A549 (cell line): Measurements from ENCODE around the gene ZNF740. TPM values are rescaled to one million over a fixed set of nuclear protein-coding genes. Genes with fewer than 3 reads are reported as not detected.
A peak's percentile ranks its signal among the peaks of the same experiment; 100 is the strongest.

Experiments used
- ATAC-seq, 2 experiments: fragments of 200-7000 bp in 1 of 2; fragments of >200 bp in 1 of 2; cut with Nextera tagmentation in 1 of 2; cut with Tn5 transposase in 1 of 2; 3 replicates each; pipeline versions ENCODE4 v1.8.0 to v1.9.1; 2018 to 2020; ENCODE audit warnings: mild to moderate bottlenecking in 1 of 2, moderate library complexity in 1 of 2
- CTCF ChIA-PET: fragments of 300-600 bp; sonication (Branson Sonifier 250); formaldehyde crosslinking; extraction: SDS; loops from one replicate; lab custom pipeline; 2021; ENCODE audit warnings: antibody characterized with exemption, inconsistent platforms; lab: Yijun Ruan, JAX
- POLR2A ChIA-PET: fragments of 350-600 bp; formaldehyde crosslinking; extraction: SDS; loops from one replicate; lab custom pipeline; 2021; ENCODE audit warnings: antibody characterized with exemption, inconsistent platforms; lab: Yijun Ruan, JAX
- DNase-seq, 2 experiments: peaks; one replicate each; pipeline versions ENCODE4 v3.0.0 to v3.0.0-alpha.2; 2011 to 2016; ENCODE audit warnings: low read depth in 1 of 2, low spot score in 1 of 2
- FAIRE-seq: peaks from 2 replicates; lab custom pipeline; 2011; peaks lifted over from hg19 to GRCh38; lab: Jason Lieb, UNC
- H3K27ac ChIP-seq, 2 experiments: fragments of >200 bp; sonication (Bioruptor Twin); formaldehyde crosslinking; 3 replicates each; pipeline ENCODE4 v1.5.1; 2016 to 2017
- H3K4me1 ChIP-seq: fragments of >200 bp; sonication (Bioruptor Twin); formaldehyde crosslinking; 3 replicates; pipeline ENCODE4 v1.6.1; 2016
- H3K4me2 ChIP-seq: fragments of >200 bp; sonication (Bioruptor Twin); formaldehyde crosslinking; 3 replicates; pipeline ENCODE4 v1.6.1; 2016
- H3K4me3 ChIP-seq: fragments of >200 bp; sonication (Bioruptor Twin); formaldehyde crosslinking; 3 replicates; pipeline ENCODE4 v1.5.1; 2016
- H3K9me3 ChIP-seq: fragments of >200 bp; sonication (Bioruptor Twin); formaldehyde crosslinking; 3 replicates; pipeline ENCODE4 v1.6.1; 2016
- BHLHE40 ChIP-seq: IDR thresholded peaks from 2 replicates; pipeline ENCODE4 v1.6.1; 2012; ENCODE audit warnings: low read depth, low read length, inconsistent platforms
- CBX8 ChIP-seq: fragments of 200-600 bp; sonication (generic); IDR thresholded peaks from 2 replicates; pipeline ENCODE4 v1.6.1; 2016
- CEBPB ChIP-seq, 2 experiments: fragments of >200 bp in 1 of 2; sonication (Bioruptor Twin) in 1 of 2; formaldehyde crosslinking in 1 of 2; IDR thresholded peaks; 2 replicates each; pipeline ENCODE4 v1.6.1; 2012 to 2016
- EHF ChIP-seq: fragments of 250-450 bp; sonication (Bioruptor Pico); IDR thresholded peaks from 2 replicates; pipeline ENCODE4 v1.5.0; 2020; ENCODE audit warnings: mild to moderate bottlenecking
- FOXS1 ChIP-seq: fragments of 250-450 bp; sonication (Bioruptor Pico); IDR thresholded peaks from 2 replicates; pipeline ENCODE4 v1.5.0; 2020; ENCODE audit warnings: mild to moderate bottlenecking, moderate library complexity
- HDAC2 ChIP-seq: fragments of 200-600 bp; sonication (generic); IDR thresholded peaks from 2 replicates; pipeline ENCODE4 v1.6.1; 2016
- JUN ChIP-seq, 2 experiments: fragments of >200 bp; sonication (Bioruptor Twin); formaldehyde crosslinking; IDR thresholded peaks; 2 replicates in 1 of 2; 3 replicates in 1 of 2; pipeline ENCODE4 v1.6.1; 2016 to 2017
- KDM1A ChIP-seq: fragments of 200-600 bp; sonication (generic); IDR thresholded peaks from 2 replicates; pipeline ENCODE4 v1.6.1; 2016; ENCODE audit warnings: low read depth, mild to moderate bottlenecking
- KDM5A ChIP-seq: fragments of 200-600 bp; sonication (generic); IDR thresholded peaks from 2 replicates; pipeline ENCODE4 v1.6.1; 2016; ENCODE audit warnings: antibody characterized with exemption, mild to moderate bottlenecking
- NFE2L2 ChIP-seq: fragments of 150-350 bp; conservative IDR thresholded peaks from 2 replicates; pipeline ENCODE4 v1.6.1; 2014; ENCODE audit warnings: low read length
- PHF8 ChIP-seq: fragments of 200-600 bp; sonication (generic); IDR thresholded peaks from 2 replicates; pipeline ENCODE4 v1.6.1; 2016; ENCODE audit warnings: low read depth, mild to moderate bottlenecking, antibody characterized with exemption, moderate library complexity, borderline replicate concordance
- SREBF2 ChIP-seq: fragments of 450-650 bp; IDR thresholded peaks from 2 replicates; pipeline ENCODE4 v1.6.1; 2014; ENCODE audit warnings: mild to moderate bottlenecking, moderate library complexity
- TFCP2L1 ChIP-seq: fragments of 250-450 bp; sonication (Bioruptor Pico); IDR thresholded peaks from 2 replicates; pipeline ENCODE4 v1.5.0; 2021; ENCODE audit warnings: mild to moderate bottlenecking
- TP53 ChIP-seq: fragments of 250-450 bp; sonication (Bioruptor Pico); IDR thresholded peaks from 2 replicates; pipeline ENCODE4 v1.5.0; 2021; ENCODE audit warnings: mild to moderate bottlenecking, moderate library complexity
- ZC3H11A ChIP-seq: fragments of 450-650 bp; IDR thresholded peaks from 2 replicates; pipeline ENCODE4 v1.6.1; 2014; ENCODE audit warnings: antibody characterized with exemption, mild to moderate bottlenecking
- ZFP36 ChIP-seq: fragments of 450-650 bp; IDR thresholded peaks from 2 replicates; pipeline ENCODE4 v1.6.1; 2014; ENCODE audit warnings: borderline replicate concordance; ENCODE audit not compliant: partially characterized antibody
- WGBS: methylation state at CpG from one replicate; pipeline ENCODE4 v1.1.6; 2017; ENCODE audit errors: missing lambda C conversion rate; 5-methylcytosine and 5-hydroxymethylcytosine counted together
- polyA plus RNA-seq, 4 experiments: library from polyadenylated mRNA; depleted of rRNA in 3 of 4; stranded (reverse); fragments of >200 nt; fragmentation: RNase III in 1 of 4; extraction: RNeasy Plus Mini Kit Qiagen cat#74134 plus additional on column Dnase treatment in 1 of 4; gene quantifications; 2 replicates in 3 of 4; 3 replicates in 1 of 4; pipeline ENCODE4 v1.2.3, GENCODE V29; 2011 to 2017
- TF ChIP-seq, protein P1 (sequence below): fragments of >200 bp; sonication (Bioruptor Twin); formaldehyde crosslinking; IDR thresholded peaks from 3 replicates; pipeline ENCODE4 v1.5.1; 2016
- TF ChIP-seq, protein P2 (sequence below): fragments of 450-650 bp; IDR thresholded peaks from 2 replicates; pipeline ENCODE4 v1.6.1; 2014; ENCODE audit warnings: antibody characterized with exemption
- TF ChIP-seq, protein P3 (sequence below): IDR thresholded peaks from 2 replicates; pipeline ENCODE4 v1.6.1; 2012; ENCODE audit warnings: low read depth, borderline replicate concordance
- TF ChIP-seq, protein P4 (sequence below): IDR thresholded peaks from 2 replicates; pipeline ENCODE4 v1.6.1; 2012

ZNF740 gene
- polyA plus RNA-seq, 2 of the 4 experiments (the other 2 are of a cell fraction): 15.1 to 28.8 TPM

DNA sequence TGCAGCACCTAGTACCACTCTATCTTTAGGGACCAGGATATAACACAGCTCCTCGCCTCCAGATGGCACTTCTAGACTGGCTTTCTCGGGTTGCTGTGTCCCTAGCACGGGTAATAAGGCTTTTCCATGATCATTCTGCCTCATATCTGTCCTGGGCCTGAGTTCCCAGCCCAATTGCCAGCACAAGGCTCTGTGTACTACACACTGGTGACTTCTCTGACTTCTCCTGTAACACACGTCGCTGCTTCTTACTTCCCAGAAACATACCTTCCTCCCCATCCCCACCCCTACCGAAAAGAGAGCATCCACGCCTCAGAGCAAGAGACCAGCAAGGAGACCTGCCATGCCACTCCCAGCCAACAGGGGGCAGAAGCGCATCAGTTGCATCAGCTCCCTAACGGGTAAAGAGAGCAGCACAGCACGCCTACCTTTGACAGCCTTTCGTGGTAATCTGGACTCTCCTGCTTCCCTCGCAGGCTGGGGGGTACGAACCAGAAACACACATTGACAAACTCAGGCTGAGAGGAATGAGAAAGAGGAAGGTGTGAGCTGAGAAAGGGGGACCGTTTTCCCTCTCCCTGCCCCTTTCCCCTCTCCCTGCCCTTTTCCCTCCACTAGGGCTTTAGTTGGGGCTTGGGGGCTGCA lies 21.2 kb upstream of the ZNF740 start (continued):
- TF ChIP-seq, protein P1, sequence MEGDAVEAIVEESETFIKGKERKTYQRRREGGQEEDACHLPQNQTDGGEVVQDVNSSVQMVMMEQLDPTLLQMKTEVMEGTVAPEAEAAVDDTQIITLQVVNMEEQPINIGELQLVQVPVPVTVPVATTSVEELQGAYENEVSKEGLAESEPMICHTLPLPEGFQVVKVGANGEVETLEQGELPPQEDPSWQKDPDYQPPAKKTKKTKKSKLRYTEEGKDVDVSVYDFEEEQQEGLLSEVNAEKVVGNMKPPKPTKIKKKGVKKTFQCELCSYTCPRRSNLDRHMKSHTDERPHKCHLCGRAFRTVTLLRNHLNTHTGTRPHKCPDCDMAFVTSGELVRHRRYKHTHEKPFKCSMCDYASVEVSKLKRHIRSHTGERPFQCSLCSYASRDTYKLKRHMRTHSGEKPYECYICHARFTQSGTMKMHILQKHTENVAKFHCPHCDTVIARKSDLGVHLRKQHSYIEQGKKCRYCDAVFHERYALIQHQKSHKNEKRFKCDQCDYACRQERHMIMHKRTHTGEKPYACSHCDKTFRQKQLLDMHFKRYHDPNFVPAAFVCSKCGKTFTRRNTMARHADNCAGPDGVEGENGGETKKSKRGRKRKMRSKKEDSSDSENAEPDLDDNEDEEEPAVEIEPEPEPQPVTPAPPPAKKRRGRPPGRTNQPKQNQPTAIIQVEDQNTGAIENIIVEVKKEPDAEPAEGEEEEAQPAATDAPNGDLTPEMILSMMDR: peak; percentile 93
- TF ChIP-seq ZFP36: no peak
- TF ChIP-seq, protein P2, sequence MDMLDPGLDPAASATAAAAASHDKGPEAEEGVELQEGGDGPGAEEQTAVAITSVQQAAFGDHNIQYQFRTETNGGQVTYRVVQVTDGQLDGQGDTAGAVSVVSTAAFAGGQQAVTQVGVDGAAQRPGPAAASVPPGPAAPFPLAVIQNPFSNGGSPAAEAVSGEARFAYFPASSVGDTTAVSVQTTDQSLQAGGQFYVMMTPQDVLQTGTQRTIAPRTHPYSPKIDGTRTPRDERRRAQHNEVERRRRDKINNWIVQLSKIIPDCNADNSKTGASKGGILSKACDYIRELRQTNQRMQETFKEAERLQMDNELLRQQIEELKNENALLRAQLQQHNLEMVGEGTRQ: no peak

DNA sequence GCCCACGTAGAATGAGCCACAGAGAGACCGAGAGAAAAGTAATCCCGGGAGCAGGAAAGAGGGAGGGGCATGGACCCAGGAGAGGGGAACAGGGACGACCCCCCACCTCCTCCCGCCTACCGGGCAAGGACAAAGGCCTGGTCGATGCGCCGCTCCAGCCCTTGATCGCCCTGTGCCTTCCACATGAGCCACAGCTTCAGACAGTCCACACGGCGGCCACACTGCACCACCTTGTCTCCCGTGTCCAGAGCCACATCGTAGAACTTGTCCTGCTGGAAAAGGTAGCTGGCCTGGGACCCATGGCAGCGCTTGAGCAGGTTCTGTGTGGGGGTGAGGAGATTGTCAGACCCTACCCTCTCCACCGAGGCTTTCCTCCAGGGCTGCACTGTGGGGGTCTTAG lies 20.5 kb upstream of the ZNF740 start:
- no peak overlapping the region for H3K4me3 ChIP-seq
- DNase-seq (no peak), FAIRE-seq (no peak), ATAC-seq (peak in 1 of 2 experiments; percentile 32; a peak in 3 of 6 replicates)
- ChIA-PET POLR2A (interaction anchor here (1.0 to 2.3 kb wide), 6 partner anchors 15 to 81 kb away, joined by 3 to 15 read pairs (median 4); partner anchors contain the start of genes CSAD, SPRYD3 and ZNF740), CTCF (interaction anchor here (0.6 to 14.5 kb wide), 50 partner anchors 8 to 517 kb away, joined by 3 to 646 read pairs (median 4); partner anchors contain the start of genes AAAS, CSAD, ITGB7 and SPRYD3)
- peak overlapping the region; percentile 60; the same call in 2 of the 3 replicates for H3K4me2 ChIP-seq
- peaks cover 12% of the 10 kb centered on the region for H3K4me1 ChIP-seq
- peak overlapping the region; percentile 55 to 82 for H3K27ac ChIP-seq
- 83% methylated on average over 16 of the region's 16 CpGs for WGBS
- no peak for TF ChIP-seq TFCP2L1 (CRISPR knock-in tag)
- TF ChIP-seq FOXS1 (CRISPR knock-in tag): no peak
- no peak for TF ChIP-seq KDM1A
- TF ChIP-seq SREBF2: no peak
- TF ChIP-seq NFE2L2: no peak
- no peak for TF ChIP-seq EHF
- TF ChIP-seq TP53 (CRISPR knock-in tag): no peak
- no peaks in the 10 kb centered on the region for H3K9me3 ChIP-seq

DNA sequence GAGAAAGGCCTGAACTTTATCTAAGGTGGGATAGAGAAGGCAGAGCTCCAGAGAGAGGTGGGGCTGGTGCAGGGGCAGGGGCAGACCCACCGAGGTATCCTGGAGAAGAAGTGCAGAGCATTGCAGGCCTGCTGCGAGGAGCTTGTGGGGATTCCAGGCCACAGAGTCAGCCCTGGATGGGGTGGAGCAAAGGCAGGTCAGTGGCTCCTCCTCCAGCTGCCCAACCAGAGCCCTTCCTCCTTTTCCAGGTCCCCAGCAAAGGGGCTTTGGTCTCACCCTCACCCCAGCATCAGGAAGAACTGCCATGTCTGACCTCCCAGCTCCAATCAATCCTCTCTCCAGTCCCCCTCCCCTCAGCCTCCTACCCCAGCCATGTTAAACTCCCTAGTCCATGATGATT lies 19.8 kb upstream of the ZNF740 start:
- ATAC-seq: peak; percentile 20 to 36; a peak in 3 of 6 replicates
- Histone ChIP-seq H3K27ac (peak overlapping the region; percentile 15 to 82; a peak in 3 of 6 replicates), H3K4me2 (no peak overlapping the region), H3K4me3 (no peak overlapping the region), H3K9me3 (no peaks in the 10 kb centered on the region), H3K4me1 (peaks cover 12% of the 10 kb centered on the region)
- no peak for DNase-seq
- FAIRE-seq: no peak
- ChIA-PET CTCF (interaction anchor here (0.8 to 14.5 kb wide), 20 partner anchors 9 to 161 kb away, joined by 3 to 646 read pairs (median 9); partner anchors contain the start of genes AAAS, CSAD, ITGB7 and ZNF740), POLR2A (interaction anchor here (1.0 to 2.3 kb wide), 6 partner anchors 14 to 81 kb away, joined by 3 to 15 read pairs (median 4); partner anchors contain the start of genes CSAD, SPRYD3 and ZNF740)
- 83% methylated on average over 2 of the region's 2 CpGs for WGBS
- TF ChIP-seq, protein P3, sequence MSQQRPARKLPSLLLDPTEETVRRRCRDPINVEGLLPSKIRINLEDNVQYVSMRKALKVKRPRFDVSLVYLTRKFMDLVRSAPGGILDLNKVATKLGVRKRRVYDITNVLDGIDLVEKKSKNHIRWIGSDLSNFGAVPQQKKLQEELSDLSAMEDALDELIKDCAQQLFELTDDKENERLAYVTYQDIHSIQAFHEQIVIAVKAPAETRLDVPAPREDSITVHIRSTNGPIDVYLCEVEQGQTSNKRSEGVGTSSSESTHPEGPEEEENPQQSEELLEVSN: no peak
- TF ChIP-seq, protein P4, sequence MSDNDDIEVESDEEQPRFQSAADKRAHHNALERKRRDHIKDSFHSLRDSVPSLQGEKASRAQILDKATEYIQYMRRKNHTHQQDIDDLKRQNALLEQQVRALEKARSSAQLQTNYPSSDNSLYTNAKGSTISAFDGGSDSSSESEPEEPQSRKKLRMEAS: no peak
- TF ChIP-seq KDM1A: no peak
- TF ChIP-seq CBX8: no peak
- TF ChIP-seq BHLHE40: no peak
- TF ChIP-seq JUN (IDR thresholded peaks at IDR 0.05): no peak
- TF ChIP-seq NFE2L2: no peak
- TF ChIP-seq HDAC2: no peak
- TF ChIP-seq TFCP2L1 (CRISPR knock-in tag): no peak
- TF ChIP-seq PHF8: no peak
- TF ChIP-seq CEBPB (IDR thresholded peaks at IDR 0.05): no peak
- no peak for TF ChIP-seq TP53 (CRISPR knock-in tag)
- no peak for TF ChIP-seq KDM5A
- TF ChIP-seq ZC3H11A: no peak
